HG03175 (cell line): ENCODE results near the gene RSL1D1.

ENCODE experiments used
- ATAC-seq: cut with Tn5 transposase; IDR thresholded peaks from one replicate; pipeline ENCODE4 v1.9.1; 2021; ENCODE audit warnings: mild to moderate bottlenecking, moderate library complexity; ENCODE audit not compliant: unreplicated experiment

Gene RSL1D1

DNA sequence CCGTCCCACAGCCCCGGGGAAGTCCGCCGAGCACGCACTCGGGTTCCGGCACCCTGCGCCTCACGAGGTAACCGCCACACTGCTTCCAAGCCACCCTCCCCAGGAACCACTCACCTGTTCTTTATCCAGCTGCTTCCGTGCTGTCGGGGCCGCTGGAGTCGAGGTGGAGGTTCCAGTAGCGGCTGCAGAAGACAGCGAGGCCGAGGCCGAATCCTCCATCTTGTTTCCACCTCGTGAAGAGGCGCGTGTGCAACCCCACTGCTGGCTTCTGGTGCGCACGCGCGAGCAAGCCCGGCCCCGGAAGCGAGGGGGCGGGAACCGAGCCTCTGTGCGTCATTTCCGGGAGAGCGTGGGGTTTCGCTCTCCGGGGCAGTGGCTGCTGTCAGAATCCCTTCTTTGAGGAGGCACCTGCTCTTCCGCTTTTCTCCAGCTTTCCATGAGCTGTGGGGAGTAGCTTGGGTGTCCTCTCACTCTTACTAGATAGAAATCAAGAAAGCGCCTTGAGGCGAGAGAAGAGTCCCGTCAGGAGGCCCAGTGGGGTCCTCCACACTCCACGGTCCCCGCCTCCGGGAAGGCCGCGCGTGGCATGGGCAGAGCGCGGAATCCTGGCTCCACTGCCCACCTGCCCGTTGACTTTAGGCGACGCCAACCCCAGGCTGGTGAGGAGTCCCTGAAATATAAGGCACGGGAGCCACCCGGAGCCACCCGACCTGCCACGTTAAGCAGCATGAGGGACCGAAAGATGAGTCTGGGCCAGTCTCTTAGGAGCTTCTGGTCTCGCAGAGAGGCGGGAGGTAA lies at the start of gene RSL1D1:
RSL1D1 (minus strand) TSS at position 249 of the 798 bp plus-strand sequence; CDS start at position 219, 30 bp downstream.
- ATAC-seq, result peak; percentile 82

DNA sequence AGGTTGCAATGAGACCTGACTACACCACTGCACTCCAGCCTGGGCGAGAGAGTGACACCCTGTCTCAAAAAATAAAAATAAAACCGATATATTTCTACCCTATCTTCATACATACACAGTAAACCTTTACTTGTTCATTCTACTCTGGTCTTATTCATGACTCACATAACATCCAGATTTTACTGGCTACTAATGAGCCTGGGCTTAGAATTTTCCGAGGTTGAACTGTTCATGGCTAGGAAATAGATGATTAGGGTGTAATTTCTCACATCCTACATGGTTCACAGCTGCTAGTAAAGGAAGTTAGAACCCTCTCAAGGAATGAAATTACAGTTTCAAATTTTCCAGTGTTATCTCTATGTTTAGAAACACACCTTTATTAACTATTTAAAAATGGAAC lies 49.7 kb upstream of the RSL1D1 start:
- ATAC-seq, result no peak

DNA sequence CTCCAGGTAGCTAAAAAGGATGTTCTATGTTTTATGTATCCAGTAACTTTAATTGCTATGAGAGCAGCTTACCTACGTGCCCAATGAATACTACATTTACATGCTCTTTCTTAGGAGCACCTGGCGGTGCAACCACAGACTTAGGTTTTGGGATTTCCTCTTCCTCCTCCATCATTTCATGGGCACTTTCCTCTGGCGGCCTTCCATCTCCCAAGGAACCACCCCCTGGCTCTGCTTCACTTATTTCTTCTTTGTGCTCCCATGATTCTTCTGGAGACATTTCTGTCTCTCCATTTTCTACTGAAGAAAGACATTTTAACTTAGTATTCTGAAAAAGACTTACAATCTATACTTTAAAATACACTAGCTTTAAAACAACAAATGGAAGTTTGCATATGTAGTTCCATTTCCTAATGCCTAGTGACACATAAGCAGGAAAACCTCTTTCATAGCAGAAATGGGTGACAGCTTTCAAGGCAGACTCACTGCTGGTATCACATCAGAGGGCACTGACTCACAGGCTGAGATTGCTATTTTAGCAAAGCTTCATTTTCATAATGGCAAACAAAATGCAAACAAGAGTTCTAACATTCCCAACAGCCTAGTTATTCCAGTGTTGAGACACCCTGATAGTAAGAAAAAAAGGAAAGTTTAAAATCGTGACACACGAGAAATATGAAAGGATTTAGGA lies 45.3 kb upstream of the RSL1D1 start:
- ATAC-seq, result no peak

DNA sequence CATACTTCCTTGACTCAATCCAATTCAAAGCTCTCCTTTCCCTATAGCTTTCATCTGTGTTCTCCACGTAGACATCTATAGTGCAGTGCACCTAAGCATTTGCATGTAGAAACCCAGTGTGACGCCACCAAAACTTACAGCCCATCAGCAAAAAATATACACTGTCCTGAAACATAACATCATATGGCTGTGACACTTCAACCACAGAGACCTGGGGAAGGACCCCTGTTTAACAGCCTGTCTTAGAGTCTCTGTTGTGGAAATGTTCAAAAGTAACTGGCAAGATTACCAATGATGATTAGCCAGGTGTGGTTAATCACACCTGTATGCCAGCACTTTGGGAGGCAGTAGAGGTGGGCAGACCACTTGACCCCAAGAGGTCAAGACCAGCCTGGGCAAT lies 42.2 kb upstream of the RSL1D1 start:
- no peak for ATAC-seq

DNA sequence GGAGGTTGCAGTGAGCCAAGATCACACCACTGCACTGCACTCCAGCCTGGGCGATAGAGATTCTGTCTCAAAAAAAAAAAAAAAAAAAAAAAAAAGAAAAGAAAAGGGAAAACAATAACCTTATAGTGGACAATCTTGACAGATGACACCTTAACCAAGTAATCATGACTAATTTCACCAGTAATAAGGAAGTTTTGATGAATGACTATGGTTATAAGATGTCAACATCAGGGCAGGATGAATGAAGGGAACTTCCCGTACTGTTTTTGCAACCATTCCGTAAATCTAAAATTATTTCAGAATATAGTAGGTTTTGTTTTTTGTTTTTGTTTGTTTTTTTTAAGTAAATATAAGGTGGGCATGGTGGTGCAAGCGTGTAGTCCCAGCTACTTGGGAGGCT lies 41.4 kb upstream of the RSL1D1 start:
- no peak for ATAC-seq

DNA sequence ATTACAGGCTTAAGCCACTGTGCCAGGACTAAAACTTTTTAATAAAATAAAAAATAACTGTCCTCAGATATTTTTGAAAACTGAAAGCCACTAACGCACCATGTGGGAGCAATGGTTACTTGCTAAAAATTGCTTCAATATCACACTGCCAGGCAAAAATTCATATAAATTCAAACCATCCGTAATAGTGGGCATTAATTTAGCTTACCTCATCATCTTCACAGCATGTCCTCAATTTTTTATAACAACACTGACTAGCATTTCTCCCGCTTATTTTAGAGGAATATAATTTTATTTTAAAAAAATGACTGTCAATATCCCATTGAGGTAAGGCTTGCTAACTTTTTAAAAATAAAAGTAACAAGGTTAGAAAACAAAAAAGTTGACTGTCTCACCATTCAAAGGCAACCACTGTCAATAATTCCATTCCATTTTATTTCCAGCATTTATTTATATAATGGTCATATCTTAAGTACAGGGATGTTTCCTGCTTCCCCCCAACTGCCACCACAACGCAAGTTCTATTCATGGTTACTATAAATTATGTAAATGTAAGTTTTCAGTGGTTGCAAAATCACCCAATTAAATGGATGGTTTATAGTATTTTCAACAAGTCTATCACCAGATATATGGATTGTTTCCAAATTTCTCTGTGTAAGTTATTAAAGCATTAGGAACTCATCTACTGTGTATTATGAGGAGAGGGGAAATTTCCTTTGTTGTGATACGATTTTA lies 39.1 kb upstream of the RSL1D1 start:
- no peak for ATAC-seq

DNA sequence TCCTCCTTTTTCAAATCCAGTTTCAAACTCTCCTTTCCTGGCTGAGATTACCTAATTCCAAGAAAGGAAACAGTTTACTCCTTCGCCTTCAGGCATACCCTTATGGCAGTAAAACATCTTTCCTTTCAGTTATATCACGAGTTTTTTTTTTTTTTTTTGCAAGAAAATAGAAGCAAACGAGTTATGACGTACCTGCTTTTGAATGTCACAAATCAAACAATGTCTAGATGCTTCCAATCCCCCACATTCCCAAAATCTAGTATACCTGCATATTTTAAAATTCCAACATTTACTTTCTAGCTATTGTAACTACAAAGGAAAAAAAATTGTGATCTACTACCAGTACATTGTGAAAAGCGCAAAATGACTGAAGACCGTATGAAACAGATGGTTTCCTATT lies 35.5 kb upstream of the RSL1D1 start:
- no peak for ATAC-seq

DNA sequence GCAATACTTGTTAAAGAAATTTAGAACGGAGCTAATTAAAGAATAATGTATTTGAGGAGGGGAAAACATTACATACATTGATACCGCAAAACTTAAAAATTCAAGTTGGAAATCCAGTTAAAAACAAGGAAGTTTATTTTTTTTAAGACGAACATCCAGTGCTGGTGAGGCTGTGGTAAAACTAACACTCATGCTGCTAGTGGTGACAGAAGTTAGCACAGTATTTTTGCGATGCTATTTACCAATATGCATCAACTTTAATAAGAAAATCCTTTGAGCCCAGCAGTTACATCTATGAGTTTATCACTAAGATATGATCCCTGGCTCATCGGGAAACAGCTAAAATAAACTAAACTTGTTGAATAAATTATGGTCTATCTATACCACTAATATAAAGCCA lies 32.7 kb upstream of the RSL1D1 start:
- no peak for ATAC-seq

DNA sequence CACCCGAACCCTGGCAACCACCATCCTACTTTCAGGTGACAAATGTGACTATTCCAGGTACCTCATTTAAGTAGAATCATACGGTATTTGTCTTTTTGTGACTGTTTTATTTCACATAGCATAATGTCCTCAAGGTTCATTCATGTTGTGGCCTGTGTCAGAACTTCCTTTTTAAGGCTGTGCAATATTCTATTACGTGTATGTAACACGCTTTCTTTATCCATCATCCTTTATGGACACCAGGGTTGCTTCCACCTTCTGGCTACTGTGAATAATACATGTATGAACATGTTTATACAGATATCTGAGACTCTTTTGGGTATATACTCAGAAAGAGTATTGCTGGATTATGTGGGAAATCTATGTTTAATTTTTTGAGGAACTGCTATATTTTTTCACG lies 28.7 kb upstream of the RSL1D1 start:
- ATAC-seq, result no peak

DNA sequence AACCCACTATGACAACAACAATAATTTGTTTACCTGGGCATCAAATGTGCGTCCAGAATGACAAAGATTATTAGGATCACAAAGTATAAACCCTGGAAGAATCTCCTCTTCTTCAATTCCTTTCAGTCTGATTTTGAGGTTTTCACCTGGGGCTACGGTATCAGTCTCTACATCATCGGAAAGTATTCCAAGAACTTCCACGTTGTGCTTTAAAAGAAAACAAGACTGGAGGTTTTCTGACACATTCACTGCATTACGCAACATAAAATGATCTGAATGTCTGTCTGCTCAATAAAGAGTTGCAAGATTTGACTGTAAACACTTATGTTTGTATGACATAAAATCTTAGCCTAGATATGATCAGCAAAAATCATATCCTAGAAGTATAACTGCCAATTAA lies 26.0 kb upstream of the RSL1D1 start:
- ATAC-seq, result no peak

DNA sequence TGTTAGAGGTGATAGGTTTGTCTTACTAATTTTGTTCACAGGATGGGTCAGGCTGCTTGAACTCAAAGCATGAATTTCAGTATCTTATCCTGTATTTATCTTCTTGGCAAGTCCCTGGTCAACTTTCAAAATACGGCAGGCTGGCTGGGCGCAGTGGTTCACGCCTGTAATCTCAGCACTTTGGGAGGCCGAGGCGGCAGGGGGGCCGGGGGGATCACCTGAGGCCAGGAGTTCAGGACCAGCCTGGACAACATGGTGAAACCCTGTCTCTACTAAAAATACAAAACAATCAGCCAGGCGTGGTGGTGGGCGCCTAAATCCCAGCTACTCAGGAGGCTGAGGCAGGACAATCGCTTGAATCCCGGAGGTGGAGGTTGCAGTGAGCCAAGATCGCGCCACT lies 25.0 kb upstream of the RSL1D1 start:
- ATAC-seq, result no peak

DNA sequence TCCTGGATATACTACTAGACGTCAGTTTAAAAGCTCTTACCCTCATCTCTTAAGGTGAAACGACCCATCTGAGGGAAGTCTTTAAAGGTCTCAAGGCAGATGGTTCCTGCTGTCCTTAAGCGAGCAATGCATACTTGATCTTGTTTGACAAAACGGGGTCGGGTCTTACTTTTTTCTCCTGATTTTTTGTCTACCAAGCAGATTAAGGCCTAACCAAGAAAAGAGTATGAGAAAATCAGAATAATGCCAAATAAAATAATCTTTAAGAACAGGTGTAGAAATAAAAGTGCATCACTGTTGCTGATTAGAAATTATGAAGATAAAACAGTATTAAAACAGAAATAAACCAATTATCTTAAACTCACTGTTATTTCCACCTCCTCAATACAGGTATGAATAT lies 24.4 kb upstream of the RSL1D1 start:
- ATAC-seq, result no peak

DNA sequence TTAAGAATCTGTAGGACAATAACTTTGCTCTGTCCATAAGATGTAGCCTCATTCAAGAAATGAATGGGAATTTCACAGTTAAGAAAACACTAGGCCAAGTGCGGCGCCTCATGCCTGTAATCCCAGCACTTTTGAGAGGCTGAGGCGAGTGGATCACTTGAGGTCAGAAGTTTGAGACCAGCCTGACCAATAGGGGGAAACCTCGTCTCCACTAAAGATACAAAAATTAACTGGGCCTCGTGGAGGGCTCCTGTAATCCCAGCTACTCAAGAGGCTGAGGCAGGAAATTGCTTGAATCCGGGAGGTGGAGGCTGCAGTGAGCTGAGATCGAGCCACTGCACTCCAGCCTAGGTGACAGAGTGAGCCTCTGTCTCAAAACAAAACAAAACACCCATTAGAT lies 19.9 kb upstream of the RSL1D1 start:
- no peak for ATAC-seq

DNA sequence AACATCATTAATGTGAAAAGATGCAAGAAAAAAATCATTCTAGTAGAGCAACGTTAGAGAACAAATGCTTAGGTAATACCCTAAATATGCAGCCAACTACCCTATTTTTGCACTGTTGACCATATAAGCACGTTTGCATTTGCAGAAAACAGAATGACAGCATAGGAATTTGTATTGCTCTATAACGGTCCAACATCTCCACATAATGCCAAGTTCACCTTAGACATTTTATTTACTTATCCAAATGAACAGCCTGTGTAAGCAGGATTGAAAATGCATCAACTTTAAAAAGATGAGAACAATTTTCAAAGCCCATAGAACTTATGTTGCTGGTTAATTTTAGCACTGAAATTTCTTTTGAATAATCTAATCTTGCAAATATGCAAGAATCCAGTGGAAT lies 19.1 kb upstream of the RSL1D1 start:
- no peak for ATAC-seq

DNA sequence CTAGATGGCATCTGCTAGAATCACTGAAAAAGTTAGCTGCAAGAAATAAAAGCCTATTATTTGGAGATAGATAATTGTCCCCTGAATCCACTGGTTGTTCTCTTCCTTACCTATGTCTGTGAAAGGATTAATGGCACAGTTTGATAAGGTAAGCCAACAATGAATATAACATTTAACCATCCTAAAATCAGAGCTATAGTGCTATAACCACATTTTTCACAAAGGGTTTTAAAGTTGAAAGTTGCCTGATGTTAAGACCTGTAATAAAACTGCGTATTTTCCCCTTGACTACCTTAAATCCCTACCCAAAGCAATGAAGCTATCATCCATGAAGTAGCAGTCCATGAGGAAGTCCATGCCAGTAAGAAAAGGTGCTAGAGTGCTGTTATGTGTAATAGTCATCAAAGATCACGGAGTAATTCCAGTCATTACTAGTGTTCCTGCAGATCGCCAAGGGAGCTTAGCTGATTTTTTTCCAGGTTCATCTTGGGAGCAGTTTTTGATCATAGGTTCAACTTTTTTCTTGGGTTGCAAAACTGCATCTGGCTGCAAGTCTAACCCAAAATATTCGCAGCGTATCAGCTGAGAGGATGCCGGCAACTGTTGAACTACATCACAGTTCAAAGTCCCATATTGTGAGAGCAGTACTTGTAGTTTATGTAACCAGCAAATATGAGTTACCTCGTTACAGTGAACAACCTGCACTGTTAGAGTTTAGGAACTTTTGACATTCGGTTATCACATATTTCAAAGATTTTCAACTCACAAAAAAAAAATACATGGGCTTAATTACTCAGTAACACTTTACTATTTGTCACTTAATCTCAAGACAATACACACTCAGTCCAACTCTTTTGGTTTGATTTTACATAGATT lies 18.2 kb upstream of the RSL1D1 start:
- no peak for ATAC-seq

DNA sequence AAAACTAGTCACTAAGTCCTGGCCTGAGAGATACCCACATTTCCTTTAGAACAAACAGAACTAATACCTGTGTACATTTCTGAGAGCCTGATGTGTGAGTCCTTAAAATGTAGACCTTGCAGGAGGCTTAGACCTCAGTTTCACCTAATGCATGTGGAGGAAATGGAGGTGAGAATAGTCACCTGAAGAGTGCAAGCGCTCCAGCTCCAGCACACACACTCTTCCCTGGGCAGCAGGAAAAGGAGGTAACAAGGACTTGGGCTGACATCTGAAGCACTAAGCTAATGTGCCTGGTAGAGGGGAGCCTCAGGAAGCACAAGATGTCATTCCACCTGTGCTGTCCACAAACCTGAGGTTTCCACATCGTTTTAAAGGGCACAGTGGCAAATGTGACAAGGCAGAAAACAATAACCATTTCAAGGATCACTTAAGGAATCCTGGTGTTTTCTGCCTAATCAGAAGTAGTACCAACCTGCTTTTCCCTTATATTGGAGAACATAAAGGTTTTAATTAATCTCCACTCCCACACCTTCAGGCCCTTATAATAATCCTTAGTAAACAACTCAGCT lies 17.2 kb upstream of the RSL1D1 start:
- ATAC-seq, result no peak

DNA sequence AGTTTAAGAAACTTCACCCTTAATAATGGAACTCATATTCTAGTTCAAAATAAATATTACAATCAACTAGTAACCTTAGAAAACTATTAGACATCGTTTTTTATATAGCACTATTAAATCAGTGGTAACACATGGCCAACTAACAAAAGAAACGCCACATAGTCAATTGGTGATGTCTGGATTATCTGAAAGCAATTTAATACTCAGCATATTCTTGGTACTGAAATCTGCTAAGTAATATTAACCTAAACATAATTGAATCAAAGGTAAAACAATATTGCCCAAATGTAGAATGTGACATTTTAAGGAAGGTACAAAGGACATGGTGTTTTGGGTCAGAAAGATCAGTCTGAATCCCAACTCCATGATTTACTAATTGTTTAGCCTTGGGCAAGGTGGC lies 11.1 kb upstream of the RSL1D1 start:
- ATAC-seq, result no peak

DNA sequence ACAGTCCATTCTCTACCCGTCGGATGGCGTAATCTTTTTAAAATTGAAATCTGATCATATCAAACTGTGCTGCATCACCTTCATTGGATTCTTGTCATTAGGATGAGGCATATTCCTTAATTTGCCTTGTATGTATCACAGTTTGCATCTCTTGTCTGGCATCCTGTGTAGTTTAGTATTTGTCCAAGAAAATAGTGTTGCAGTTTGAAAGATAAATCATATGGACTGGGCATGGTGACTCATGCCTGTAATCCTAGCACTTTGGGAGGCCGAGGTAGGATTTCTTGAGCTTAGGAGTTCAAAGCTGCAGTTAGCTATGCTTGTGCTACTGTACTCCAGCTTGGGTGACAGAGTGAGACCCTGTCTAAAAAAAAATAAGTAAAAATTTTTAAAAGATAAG lies 5.8 kb upstream of the RSL1D1 start:
- ATAC-seq, result no peak

DNA sequence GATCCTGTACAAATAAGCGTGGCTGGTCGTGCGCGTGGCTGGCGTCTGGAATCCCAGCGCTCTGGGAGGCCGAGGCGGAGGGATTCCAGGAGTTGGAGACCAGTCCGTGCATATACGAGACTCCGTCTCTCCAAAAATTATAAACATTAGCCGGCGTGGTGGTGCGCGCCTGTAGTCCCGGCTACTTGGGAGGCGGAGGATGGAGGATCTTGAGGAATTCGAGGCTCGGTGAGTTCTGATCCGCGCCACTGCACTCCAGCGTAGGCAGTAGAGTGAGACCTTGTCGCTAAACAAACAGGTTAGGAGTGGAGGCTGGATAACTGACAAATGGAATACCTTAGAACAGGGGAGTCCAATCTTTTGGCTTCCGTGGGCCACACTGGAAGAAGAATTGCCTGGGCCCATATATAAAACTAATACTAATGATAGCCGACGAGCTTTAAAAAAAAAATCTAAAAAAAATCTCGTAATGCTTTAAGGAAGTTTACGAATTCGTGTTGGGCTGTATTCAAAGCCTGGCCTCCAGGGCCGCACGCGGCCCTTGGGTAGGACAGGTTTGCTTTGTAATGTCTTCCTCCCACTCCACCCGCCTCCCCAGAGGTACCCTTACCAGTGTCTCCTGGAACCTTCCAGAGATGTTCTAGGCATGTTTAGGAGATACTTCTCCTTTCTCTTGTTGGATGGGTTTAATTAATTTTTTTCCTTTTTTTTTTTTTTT lies 909 bp upstream of the RSL1D1 start:
- no peak for ATAC-seq

DNA sequence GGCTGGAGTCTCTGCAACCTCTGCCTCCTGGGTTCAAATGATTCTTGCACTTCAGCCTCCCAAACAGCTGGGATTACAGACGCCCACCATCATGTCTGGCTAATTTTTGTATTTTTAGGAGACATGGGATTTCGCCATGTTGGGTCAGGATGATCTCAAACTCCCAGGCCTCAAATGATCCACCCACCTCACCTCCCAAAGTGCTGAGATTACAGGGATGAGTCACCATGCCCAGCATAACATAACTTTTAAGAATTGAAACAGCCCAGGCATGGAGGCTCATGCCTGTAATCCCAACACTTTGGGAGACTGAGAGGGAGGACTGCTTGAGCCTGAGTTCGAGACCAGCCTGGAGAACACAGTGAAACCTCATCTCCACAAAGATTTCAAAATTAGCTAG lies 2.5 kb downstream of the RSL1D1 start:
- ATAC-seq, result no peak
